ENCODE measurements around the gene PRDX3. TPM values are rescaled to one million over a fixed set of nuclear protein-coding genes. Genes with fewer than 3 reads are reported as not detected.

The PRDX3 gene
- total RNA-seq (2014; rRNA removed; shearing (Covaris generic)): 235 and 239 TPM in 2 replicates

- Histone ChIP-seq H3K36me3 (peaks cover 26% of the 10 kb centered on the region), H3K4me3 (peak within 1 kb of the TSS; percentile 93), H3K9me3 (replicated peaks) (no peaks in the 10 kb centered on the region), H3K4me1 (peaks cover 2% of the 10 kb centered on the region; the same call in 1 of the 2 replicates), H3K27ac (peak within 1 kb of the TSS; percentile 94), H3K27me3 (no peaks in the 10 kb centered on the region)
- peak; percentile 96 for DNase-seq
Observed at GRCh38 chr10:119178372-119179119, at the start of gene PRDX3. PRDX3 (minus strand) TSS chr10:119178812; CDS start chr10:119178790, 22 bp downstream.

- H3K9me3 ChIP-seq (replicated peaks): no peaks in the 10 kb centered on the region
- no peak for DNase-seq
- no peaks in the 10 kb centered on the region for H3K36me3 ChIP-seq
- no peaks in the 10 kb centered on the region for H3K27me3 ChIP-seq
- no peak overlapping the region for H3K4me3 ChIP-seq
- no peak overlapping the region for H3K27ac ChIP-seq
- H3K4me1 ChIP-seq: no peaks in the 10 kb centered on the region
Observed at GRCh38 chr10:119227825-119228224, 49.2 kb upstream of the PRDX3 start.

- no peaks in the 10 kb centered on the region for H3K36me3 ChIP-seq
Observed at GRCh38 chr10:119225083-119225658, 46.6 kb upstream of the PRDX3 start.

GRCh38 chr10:119222966-119223386 lies 44.4 kb upstream of the PRDX3 start:
- no peaks in the 10 kb centered on the region for H3K27me3 ChIP-seq
- H3K9me3 ChIP-seq (replicated peaks): no peaks in the 10 kb centered on the region
- no peak overlapping the region for H3K27ac ChIP-seq

More at GRCh38 chr10:119225083-119225658, 46.6 kb upstream of the PRDX3 start:
- Histone ChIP-seq H3K4me1 (no peaks in the 10 kb centered on the region), H3K9me3 (replicated peaks) (no peaks in the 10 kb centered on the region), H3K27ac (no peak overlapping the region), H3K4me3 (no peak overlapping the region), H3K27me3 (no peaks in the 10 kb centered on the region)
- no peak for DNase-seq

GRCh38 chr10:119222537-119222936 lies 43.9 kb upstream of the PRDX3 start:
- Histone ChIP-seq H3K36me3 (no peaks in the 10 kb centered on the region), H3K9me3 (replicated peaks) (no peaks in the 10 kb centered on the region), H3K4me3 (no peak overlapping the region), H3K27ac (no peak overlapping the region), H3K4me1 (no peaks in the 10 kb centered on the region), H3K27me3 (no peaks in the 10 kb centered on the region)
- DNase-seq: no peak

More at GRCh38 chr10:119222966-119223386, 44.4 kb upstream of the PRDX3 start:
- no peak for DNase-seq
- Histone ChIP-seq H3K36me3 (no peaks in the 10 kb centered on the region), H3K4me3 (no peak overlapping the region), H3K4me1 (no peaks in the 10 kb centered on the region)

GRCh38 chr10:119221666-119222065 lies 43.1 kb upstream of the PRDX3 start:
- H3K4me1 ChIP-seq: no peaks in the 10 kb centered on the region
- H3K9me3 ChIP-seq (replicated peaks): no peaks in the 10 kb centered on the region
- no peaks in the 10 kb centered on the region for H3K27me3 ChIP-seq
- no peak overlapping the region for H3K4me3 ChIP-seq
- no peak for DNase-seq
- H3K27ac ChIP-seq: no peak overlapping the region
- no peaks in the 10 kb centered on the region for H3K36me3 ChIP-seq

GRCh38 chr10:119221201-119221600 lies 42.6 kb upstream of the PRDX3 start:
- H3K4me1 ChIP-seq: no peaks in the 10 kb centered on the region
- no peak overlapping the region for H3K27ac ChIP-seq
- DNase-seq: no peak
- H3K27me3 ChIP-seq: no peaks in the 10 kb centered on the region
- no peaks in the 10 kb centered on the region for H3K36me3 ChIP-seq
- no peaks in the 10 kb centered on the region for H3K9me3 ChIP-seq (replicated peaks)
- no peak overlapping the region for H3K4me3 ChIP-seq

GRCh38 chr10:119219871-119220270 lies 41.3 kb upstream of the PRDX3 start:
- Histone ChIP-seq H3K36me3 (no peaks in the 10 kb centered on the region), H3K4me3 (no peak overlapping the region), H3K27me3 (no peaks in the 10 kb centered on the region), H3K9me3 (replicated peaks) (no peaks in the 10 kb centered on the region), H3K27ac (no peak overlapping the region), H3K4me1 (no peaks in the 10 kb centered on the region)
- no peak for DNase-seq

- no peak overlapping the region for H3K27ac ChIP-seq
- no peak overlapping the region for H3K4me3 ChIP-seq
- no peaks in the 10 kb centered on the region for H3K27me3 ChIP-seq
- H3K36me3 ChIP-seq: no peaks in the 10 kb centered on the region
- H3K4me1 ChIP-seq: no peaks in the 10 kb centered on the region
- no peaks in the 10 kb centered on the region for H3K9me3 ChIP-seq (replicated peaks)
- no peak for DNase-seq
Observed at GRCh38 chr10:119217991-119218490, 39.4 kb upstream of the PRDX3 start.

GRCh38 chr10:119217401-119217800 lies 38.8 kb upstream of the PRDX3 start:
- Histone ChIP-seq H3K27ac (no peak overlapping the region), H3K9me3 (replicated peaks) (no peaks in the 10 kb centered on the region), H3K4me1 (no peaks in the 10 kb centered on the region), H3K27me3 (no peaks in the 10 kb centered on the region), H3K4me3 (no peak overlapping the region), H3K36me3 (no peaks in the 10 kb centered on the region)
- DNase-seq: no peak

GRCh38 chr10:119216127-119216526 lies 37.5 kb upstream of the PRDX3 start:
- H3K27me3 ChIP-seq: no peaks in the 10 kb centered on the region
- DNase-seq: no peak

GRCh38 chr10:119215371-119215770 lies 36.8 kb upstream of the PRDX3 start:
- Histone ChIP-seq H3K36me3 (no peaks in the 10 kb centered on the region), H3K4me3 (no peak overlapping the region), H3K27ac (no peak overlapping the region), H3K4me1 (no peaks in the 10 kb centered on the region; the same call in 1 of the 2 replicates), H3K9me3 (replicated peaks) (no peaks in the 10 kb centered on the region), H3K27me3 (no peaks in the 10 kb centered on the region)
- no peak for DNase-seq

More at GRCh38 chr10:119216127-119216526, 37.5 kb upstream of the PRDX3 start:
- H3K9me3 ChIP-seq (replicated peaks): no peaks in the 10 kb centered on the region
- H3K27ac ChIP-seq: no peak overlapping the region
- no peaks in the 10 kb centered on the region; the same call in 1 of the 2 replicates for H3K4me1 ChIP-seq
- no peak overlapping the region for H3K4me3 ChIP-seq
- H3K36me3 ChIP-seq: no peaks in the 10 kb centered on the region

- H3K27ac ChIP-seq: no peak overlapping the region
- no peak for DNase-seq
- H3K36me3 ChIP-seq: no peaks in the 10 kb centered on the region
- no peak overlapping the region for H3K4me3 ChIP-seq
- H3K9me3 ChIP-seq (replicated peaks): no peaks in the 10 kb centered on the region
- peaks cover 4% of the 10 kb centered on the region; the same call in 1 of the 2 replicates for H3K4me1 ChIP-seq
- no peaks in the 10 kb centered on the region for H3K27me3 ChIP-seq
Observed at GRCh38 chr10:119211625-119212441, 33.2 kb upstream of the PRDX3 start.

- H3K27ac ChIP-seq: no peak overlapping the region
- no peak overlapping the region for H3K4me3 ChIP-seq
- H3K4me1 ChIP-seq: peaks cover 4% of the 10 kb centered on the region; the same call in 1 of the 2 replicates
- no peaks in the 10 kb centered on the region for H3K27me3 ChIP-seq
- no peak for DNase-seq
- no peaks in the 10 kb centered on the region for H3K36me3 ChIP-seq
- no peaks in the 10 kb centered on the region for H3K9me3 ChIP-seq (replicated peaks)
Observed at GRCh38 chr10:119211176-119211575, 32.6 kb upstream of the PRDX3 start.
